ENCODE data around the gene TIAM2. TPM values are rescaled to one million over a fixed set of nuclear protein-coding genes. Genes with fewer than 3 reads are reported as not detected.
A peak's percentile ranks its signal among the peaks of the same experiment; 100 is the strongest.

TIAM2 gene
- total and polyA plus RNA-seq, 10 of the 15 experiments (the other 5 are each of a cell fraction or from before 2014, with no cell fraction given): 1.1 to 10.5 (median 2.3) TPM

DNA sequence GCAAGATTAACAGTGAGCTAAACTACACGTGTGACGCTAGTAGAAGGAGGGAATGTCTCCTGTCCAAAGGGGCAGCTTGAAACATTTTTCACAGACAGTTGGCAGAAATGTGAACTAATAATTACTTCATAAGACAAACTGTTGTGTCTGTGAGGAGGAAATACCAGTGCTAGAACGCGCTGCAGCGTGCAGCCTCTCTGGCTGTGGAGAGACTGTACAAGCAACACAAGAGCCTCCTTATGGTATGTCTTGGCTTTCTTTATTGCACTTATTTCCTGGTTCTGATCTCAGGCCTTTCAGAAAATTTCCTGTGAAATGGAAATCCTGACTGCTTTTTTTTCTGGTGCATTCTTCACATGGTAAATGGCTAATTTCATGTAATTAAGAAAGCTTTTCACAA is 25.3 kb upstream of the TIAM2 start (continued):
- TF ChIP-seq CUX1 (IDR thresholded peaks at IDR 0.05; ENCODE audit: insufficient replicate concordance, low read depth, low read length): no peak

- Histone ChIP-seq H3K9me3 (replicated peaks; ENCODE audit: control insufficient read depth, insufficient read depth, low read length) (no peaks in the 10 kb centered on the region; the same call in 2 of the 3 replicates), H3K79me2 (ENCODE audit: control insufficient read depth, insufficient read depth, low read length) (no peaks in the 10 kb centered on the region), H4K20me1 (ENCODE audit: control insufficient read depth, insufficient read depth) (no peaks in the 10 kb centered on the region), H3K4me3 (no peak overlapping the region), H3K27ac (ENCODE audit: control insufficient read depth, insufficient read depth) (no peak overlapping the region), H3K4me2 (ENCODE audit: control insufficient read depth, insufficient read depth) (no peak overlapping the region), H3K36me3 (ENCODE audit: control insufficient read depth in 2 of 2, insufficient read depth in 2 of 2, low read length in 1 of 2) (no peaks in the 10 kb centered on the region), H3K4me1 (ENCODE audit: control insufficient read depth, insufficient read depth, low read length) (no peaks in the 10 kb centered on the region), H3K27me3 (replicated peaks in 1 of 2; ENCODE audit: control insufficient read depth in 2 of 2, insufficient read depth in 2 of 2, low read length in 1 of 2) (no peaks in the 10 kb centered on the region), H2AFZ (ENCODE audit: control insufficient read depth, low read depth, low read length) (no peak overlapping the region), H3K9ac (ENCODE audit: control insufficient read depth, insufficient read depth, low read length) (no peak overlapping the region)
- FAIRE-seq (no peak), ATAC-seq (no peak), DNase-seq (ENCODE audit: low read depth, low spot score) (no peak)
- SMC1A ChIA-PET (ENCODE audit: uncharacterized antibody, unreplicated experiment): no interaction called here
- WGBS (ENCODE audit: insufficient coverage, insufficient replicate concordance, low lambda C conversion rate, missing lambda C conversion rate): 74% methylated on average over 11 of the region's 11 CpGs
- CTCF ChIA-PET: interaction anchor here (1.4 kb wide), 1 partner anchor 208 kb away, joined by 3 read pairs; no protein-coding TSS in a partner anchor
- in situ Hi-C loops (cut with MboI): no loop called here
- no peak for TF ChIP-seq ZNF687 (IDR thresholded peaks at IDR 0.05)
- peak in 2 of 3 experiments; percentile 8 to 31; a peak in 1 of 6 replicates for TF ChIP-seq CTCF (IDR thresholded peaks at IDR 0.05 in 2 of 3, conservative IDR thresholded peaks at IDR 0.05 in 1 of 3; ENCODE audit: control insufficient read depth in 2 of 3, extremely low read depth in 1 of 3, insufficient read depth in 1 of 3, low read depth in 3 of 3, low read length in 3 of 3)
- RAD21 ChIA-PET (ENCODE audit: unreplicated experiment): no interaction called here
- POLR2A ChIA-PET: no interaction called here
- no TSS peak for BruUV-seq (replicated peaks)
- intact Hi-C loops (cut with micrococcal nuclease; ENCODE audit: unreplicated experiment): no loop called here
These were observed 20.5 kb upstream of the TIAM2 start for GRCh38 chr6:154974485-154975149.

All from GM12878 (cell line).